Medulla oblongata (tissue), 1 donor: ENCODE results near the gene WWOX.

ENCODE experiments used
- DNase-seq: peaks from one replicate; pipeline ENCODE4 v3.0.0-alpha.2; 2015; ENCODE audit errors: extremely low spot score

The WWOX gene

GRCh38 chr16:78654929-78655328, 555.5 kb downstream of the WWOX start:
- no peak for DNase-seq

DNA sequence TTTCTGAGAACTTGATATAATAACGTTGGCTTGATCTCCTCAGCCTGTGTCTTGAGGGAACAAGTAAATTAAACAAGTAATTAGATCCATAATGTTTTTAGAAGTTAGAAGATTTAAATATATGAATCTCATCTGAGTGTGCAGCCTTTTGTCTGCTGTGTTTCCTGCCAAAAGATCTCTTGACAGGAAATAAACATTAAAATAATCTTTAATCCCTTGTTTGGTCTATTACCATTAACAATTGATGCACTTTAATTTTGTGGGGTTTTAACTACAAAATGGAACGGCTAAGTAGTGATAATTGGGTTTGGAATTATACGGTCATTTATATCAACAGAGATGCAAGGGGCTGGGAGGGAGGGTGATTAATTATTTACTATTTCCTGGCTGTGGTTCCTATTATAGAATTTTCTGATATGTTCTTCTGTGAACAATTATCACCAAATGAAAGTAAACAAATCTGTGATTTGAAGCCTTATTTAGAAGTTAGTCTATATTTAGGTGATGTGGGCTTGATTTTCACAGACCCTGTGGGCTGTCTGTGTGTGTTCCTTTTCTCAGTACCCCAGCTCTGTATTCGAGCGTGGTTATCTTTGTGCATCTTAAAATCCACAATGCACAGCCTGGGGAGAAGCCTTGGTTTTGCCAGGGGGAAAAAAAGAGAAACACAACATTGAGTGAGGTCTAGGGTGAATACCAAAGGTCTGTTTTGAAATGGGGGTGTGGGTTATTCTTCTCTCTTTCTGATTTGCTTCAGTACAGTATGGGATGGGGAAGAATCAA, 556.1 kb downstream of the WWOX start:
- DNase-seq, result no peak

DNA sequence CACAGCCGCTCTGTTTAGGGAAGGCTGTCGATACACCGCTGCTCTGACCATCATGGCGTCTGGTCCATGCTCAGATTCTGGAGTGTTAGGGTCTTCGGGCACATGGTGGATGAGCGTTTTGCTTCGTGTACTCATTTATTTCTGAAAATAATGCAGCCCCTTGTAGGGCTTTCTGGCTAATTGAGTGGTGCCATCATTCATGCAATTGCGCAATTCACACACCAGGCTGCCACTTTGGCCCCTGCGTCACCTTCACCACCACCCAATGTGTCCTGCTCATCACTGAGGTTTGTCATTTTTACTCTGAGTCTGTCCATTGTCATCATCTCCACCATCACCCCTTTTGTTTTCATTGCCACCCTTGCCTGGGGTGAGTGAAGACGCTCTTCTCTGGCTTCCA, 557.4 kb downstream of the WWOX start:
- no peak for DNase-seq

GRCh38 chr16:78659216-78659615, 559.8 kb downstream of the WWOX start:
- DNase-seq, result no peak

GRCh38 chr16:78659668-78660217, 560.3 kb downstream of the WWOX start:
- DNase-seq, result no peak

DNA sequence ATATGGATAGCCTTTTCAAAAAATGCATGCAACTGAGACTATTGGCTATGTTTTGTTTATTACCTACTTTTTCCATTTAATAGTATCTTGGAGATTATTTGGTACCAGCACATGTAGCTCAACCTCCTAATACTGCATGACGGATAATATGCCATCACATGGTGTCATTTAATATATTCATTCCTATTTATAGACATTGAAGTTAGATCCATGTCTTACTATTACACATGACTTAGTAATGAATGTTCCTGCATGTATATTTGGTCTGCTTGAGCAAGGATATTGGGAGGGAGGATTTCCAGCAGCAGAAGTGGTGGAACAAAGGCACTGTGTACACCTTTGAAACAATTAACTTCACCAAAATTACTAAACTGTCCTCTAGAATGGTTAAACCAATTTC, 561.3 kb downstream of the WWOX start:
- DNase-seq, result no peak

- no peak for DNase-seq
Observed at GRCh38 chr16:78663690-78664089, 564.2 kb downstream of the WWOX start.

- DNase-seq, result no peak
Observed at GRCh38 chr16:78664811-78665772, 565.6 kb downstream of the WWOX start.

GRCh38 chr16:78666318-78666717, 566.9 kb downstream of the WWOX start:
- DNase-seq, result no peak

DNA sequence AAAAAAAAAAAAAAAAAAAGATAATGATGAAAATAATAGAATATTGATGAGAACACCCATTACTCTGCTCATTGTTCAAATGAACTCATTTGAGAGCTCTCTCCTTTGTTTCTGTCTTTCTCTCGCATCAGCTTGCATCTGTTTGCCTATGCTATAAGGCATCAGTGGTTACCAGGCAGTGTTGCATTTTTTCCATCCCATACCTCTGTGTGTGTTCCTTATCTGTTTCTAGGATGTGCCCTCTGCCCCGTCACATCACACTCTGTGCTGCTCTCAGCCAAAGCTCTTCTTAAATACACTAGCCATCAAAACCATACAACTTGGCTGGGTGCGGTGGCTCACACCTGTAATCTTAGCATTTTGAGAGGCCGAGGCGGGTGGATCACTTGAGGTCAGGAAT, 568.2 kb downstream of the WWOX start:
- DNase-seq, result no peak

GRCh38 chr16:78668393-78668792, 568.9 kb downstream of the WWOX start:
- no peak for DNase-seq

DNA sequence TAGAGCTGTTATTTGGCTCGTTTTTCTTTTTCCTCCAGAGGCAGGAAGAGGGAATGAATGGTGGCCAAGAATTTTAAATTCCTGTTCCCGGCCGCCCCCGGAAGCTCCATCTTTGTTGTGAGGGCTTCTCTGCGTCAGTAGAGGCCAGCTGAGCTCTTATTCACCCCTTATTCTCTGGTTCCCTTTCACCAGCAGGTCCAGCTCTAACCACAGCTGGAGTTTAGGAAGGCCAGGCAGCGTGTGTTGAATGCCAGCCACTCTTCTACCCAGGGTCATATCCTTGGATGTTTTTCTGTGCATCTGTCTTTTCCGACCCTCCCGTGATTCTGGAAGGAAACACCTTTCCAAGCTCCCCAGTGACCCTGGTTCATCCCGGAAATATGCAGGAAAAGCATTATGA, 570.5 kb downstream of the WWOX start:
- no peak for DNase-seq

DNA sequence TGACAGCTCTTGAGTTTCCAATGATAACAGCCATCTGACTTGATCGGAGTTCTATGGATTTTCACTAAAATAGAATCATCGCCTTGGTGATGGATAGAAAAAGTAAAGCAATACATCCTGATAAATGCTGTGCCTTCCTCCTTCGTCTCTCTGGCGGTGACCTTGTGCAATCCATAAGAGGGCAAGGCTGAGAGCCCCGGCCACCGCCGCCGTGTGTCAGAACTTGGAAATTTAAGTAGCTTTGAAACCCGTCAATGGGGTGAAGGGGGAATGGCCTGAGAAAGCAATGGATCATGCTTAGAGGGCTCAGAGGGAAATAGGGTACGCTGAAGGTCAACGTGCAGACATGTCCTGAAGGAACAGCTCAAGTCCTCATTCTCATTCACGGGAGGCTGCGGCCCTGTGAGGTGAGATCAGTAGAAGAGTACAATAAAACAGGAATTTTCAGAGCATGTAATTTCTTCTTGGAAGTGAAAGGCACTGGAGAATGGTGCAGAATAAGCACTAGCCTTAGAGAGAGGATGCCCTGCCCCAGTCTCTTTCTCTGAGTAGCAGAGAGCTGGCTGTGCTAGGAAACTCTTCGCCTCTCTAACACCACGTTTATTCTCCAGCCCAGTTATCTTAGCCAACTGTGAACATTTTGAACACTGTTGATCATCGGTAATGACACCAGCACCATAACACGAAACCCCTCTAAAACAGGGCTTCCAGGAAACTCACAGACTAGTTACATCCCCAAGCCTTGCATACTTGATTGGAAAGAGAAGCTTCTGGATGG, 573.5 kb downstream of the WWOX start:
- DNase-seq, result no peak

GRCh38 chr16:78673884-78674283, 574.4 kb downstream of the WWOX start:
- DNase-seq, result no peak

DNA sequence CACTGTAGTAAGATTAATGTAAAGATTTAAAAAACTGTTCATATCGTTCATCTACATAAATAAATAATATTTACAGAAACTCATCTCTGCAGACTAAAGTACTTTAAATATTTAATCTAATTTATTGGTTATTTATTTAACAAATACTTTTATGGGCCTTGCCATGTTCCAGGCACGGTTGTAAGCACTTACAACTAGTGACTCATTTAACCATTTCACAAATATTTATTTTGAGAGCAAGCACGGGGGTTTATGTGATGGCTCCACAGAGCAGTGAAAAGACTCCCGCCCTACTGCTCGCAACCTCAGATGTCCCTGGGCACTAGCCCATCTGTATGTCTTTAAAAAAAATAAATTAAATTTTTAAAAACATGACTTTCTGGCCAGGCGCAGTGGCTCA, 575.9 kb downstream of the WWOX start:
- DNase-seq, result no peak

GRCh38 chr16:78675951-78676792, 576.7 kb downstream of the WWOX start:
- no peak for DNase-seq

DNA sequence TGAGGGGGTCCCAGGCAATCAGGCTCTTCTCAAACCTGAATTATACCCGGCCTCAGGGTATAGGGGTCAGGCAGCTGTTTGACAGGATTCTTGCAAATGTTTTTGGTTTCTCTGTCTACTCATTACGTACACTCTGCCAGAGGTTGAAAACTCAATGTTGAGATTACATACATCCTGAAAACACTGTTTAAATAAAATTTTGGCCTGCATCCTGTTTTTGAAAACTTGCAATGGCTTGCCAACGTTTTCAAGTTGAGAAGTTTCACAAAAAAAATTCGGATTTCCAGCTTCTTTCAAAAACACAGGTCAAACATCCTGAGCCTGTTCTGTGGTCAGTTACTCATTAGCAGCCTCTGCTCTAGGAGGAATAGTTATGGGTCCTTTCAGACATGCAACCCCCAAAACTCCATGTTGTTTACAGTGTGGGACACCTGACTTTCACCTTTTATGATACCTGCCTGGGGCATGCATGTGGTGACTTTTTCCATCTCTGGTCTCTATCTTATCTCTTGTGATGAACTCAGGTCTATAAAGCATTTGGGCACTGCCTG, 577.8 kb downstream of the WWOX start:
- DNase-seq, result no peak

DNA sequence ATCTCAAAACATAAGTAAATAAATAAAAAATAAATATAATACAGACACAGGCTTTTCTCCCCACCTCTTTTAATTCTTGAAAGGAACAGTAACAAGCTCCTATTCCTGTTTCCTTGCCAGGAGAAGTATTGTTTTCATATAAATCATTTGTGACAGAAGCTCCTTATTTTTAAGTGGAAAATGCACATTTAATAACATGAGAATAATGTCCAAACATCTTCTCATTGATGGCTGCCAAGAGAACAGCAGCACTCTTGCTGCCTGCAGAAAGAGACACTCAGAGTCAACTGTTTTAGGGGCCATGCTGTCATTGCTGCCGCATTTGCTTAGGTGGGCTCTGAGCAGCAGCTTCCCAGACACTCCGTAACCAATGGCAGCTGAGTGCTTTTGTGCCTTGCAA, 580.1 kb downstream of the WWOX start:
- no peak for DNase-seq

GRCh38 chr16:78681743-78682142, 582.3 kb downstream of the WWOX start:
- no peak for DNase-seq

- no peak for DNase-seq
Observed at GRCh38 chr16:78684030-78684611, 584.7 kb downstream of the WWOX start.
